Mesothelial cell of epicardium (in vitro differentiated cells): ENCODE data around the gene PYGM. TPM values are rescaled to one million over a fixed set of nuclear protein-coding genes. Genes with fewer than 3 reads are reported as not detected.

Experiments
- DNase-seq, 2 experiments: peaks; one replicate each; pipeline ENCODE4 v3.0.0; 2021; ENCODE audit warnings: low spot score in 2 of 2; ENCODE audit not compliant: unreplicated experiment in 2 of 2
- H3K27ac Mint-ChIP-seq: 2 replicates; pipeline ENCODE4 v1.8.0; 2021; ENCODE audit warnings: mixed read lengths
- H3K27me3 Mint-ChIP-seq: 2 replicates; pipeline ENCODE4 v1.8.0; 2021; ENCODE audit warnings: low read depth, mixed read lengths
- H3K36me3 Mint-ChIP-seq: 2 replicates; pipeline ENCODE4 v1.8.0; 2021; ENCODE audit warnings: mixed read lengths
- H3K4me1 Mint-ChIP-seq: 2 replicates; pipeline ENCODE4 v1.8.0; 2021; ENCODE audit warnings: mixed read lengths
- H3K4me3 Mint-ChIP-seq: 2 replicates; pipeline ENCODE4 v1.8.0; 2021; ENCODE audit warnings: mild to moderate bottlenecking, moderate library complexity, mixed read lengths
- H3K9me3 Mint-ChIP-seq: 2 replicates; pipeline ENCODE4 v1.8.0; 2021; ENCODE audit warnings: mixed read lengths
- CTCF ChIP-seq: fragments of 200-600 bp; sonication (generic); IDR thresholded peaks from one replicate; pipeline ENCODE4 v1.5.0; 2021; ENCODE audit warnings: antibody characterized with exemption; ENCODE audit not compliant: unreplicated experiment
- total RNA-seq: library from RNA; stranded (reverse); gene quantifications from 3 replicates; pipeline ENCODE4 v1.2.1, GENCODE V29; 2021

Gene PYGM
- total RNA-seq, 1 donor from 2014 or later, result 7.6 TPM

GRCh38 chr11:64792482-64792881, 32.7 kb upstream of the PYGM start:
- Mint-ChIP-seq H3K9me3 (no peaks in the 10 kb centered on the region), H3K36me3 (peaks cover 9% of the 10 kb centered on the region), H3K4me3 (no peak overlapping the region), H3K4me1 (no peaks in the 10 kb centered on the region), H3K27me3 (no peaks in the 10 kb centered on the region), H3K27ac (no peak overlapping the region)
- DNase-seq, result no peak
- no peak for TF ChIP-seq CTCF

- no peak for TF ChIP-seq CTCF
- H3K9me3 Mint-ChIP-seq, result no peaks in the 10 kb centered on the region
Observed at GRCh38 chr11:64791781-64792291, 32.1 kb upstream of the PYGM start.

GRCh38 chr11:64790205-64791095, 30.7 kb upstream of the PYGM start:
- no peak overlapping the region for H3K4me3 Mint-ChIP-seq
- H3K36me3 Mint-ChIP-seq, result peaks cover 5% of the 10 kb centered on the region
- no peaks in the 10 kb centered on the region for H3K9me3 Mint-ChIP-seq
- no peak for TF ChIP-seq CTCF
- H3K4me1 Mint-ChIP-seq, result no peaks in the 10 kb centered on the region
- no peaks in the 10 kb centered on the region for H3K27me3 Mint-ChIP-seq
- DNase-seq, result no peak
- H3K27ac Mint-ChIP-seq, result no peak overlapping the region

More at GRCh38 chr11:64791781-64792291, 32.1 kb upstream of the PYGM start:
- no peak for DNase-seq
- Mint-ChIP-seq H3K4me3 (no peak overlapping the region), H3K27ac (no peak overlapping the region), H3K27me3 (no peaks in the 10 kb centered on the region), H3K36me3 (peaks cover 9% of the 10 kb centered on the region), H3K4me1 (no peaks in the 10 kb centered on the region)

GRCh38 chr11:64789331-64790204, 29.8 kb upstream of the PYGM start:
- H3K4me3 Mint-ChIP-seq, result no peak overlapping the region
- peaks cover 5% of the 10 kb centered on the region for H3K36me3 Mint-ChIP-seq
- TF ChIP-seq CTCF, result no peak
- DNase-seq, result no peak
- no peaks in the 10 kb centered on the region for H3K27me3 Mint-ChIP-seq
- H3K27ac Mint-ChIP-seq, result no peak overlapping the region
- H3K9me3 Mint-ChIP-seq, result no peaks in the 10 kb centered on the region
- no peaks in the 10 kb centered on the region for H3K4me1 Mint-ChIP-seq

- Mint-ChIP-seq H3K4me3 (no peak overlapping the region), H3K36me3 (peaks cover under 1% of the 10 kb centered on the region), H3K9me3 (no peaks in the 10 kb centered on the region), H3K27ac (no peak overlapping the region), H3K27me3 (no peaks in the 10 kb centered on the region), H3K4me1 (no peaks in the 10 kb centered on the region)
- TF ChIP-seq CTCF, result no peak
- DNase-seq, result no peak
Observed at GRCh38 chr11:64788321-64789215, 28.8 kb upstream of the PYGM start.
